Right lobe of liver (tissue), 4 donors: ENCODE results near the gene SRGN.

ENCODE experiments used
- CTCF ChIP-seq, 4 donors: fragments of 200-600 bp in 3 of 4; fragments of 450-650 bp in 1 of 4; IDR thresholded peaks; one replicate each; pipeline versions ENCODE4 v1.5.1 to v1.8.0; 2016 to 2022; ENCODE audit warnings: antibody characterized with exemption in 4 of 4, mild to moderate bottlenecking in 2 of 4
- POLR2A ChIP-seq: fragments of 450-650 bp; IDR thresholded peaks from one replicate; pipeline ENCODE4 v1.6.1; 2017; ENCODE audit warnings: antibody characterized with exemption, mild to moderate bottlenecking
- donor health status: DM: no; HTN: no; CAD: no.
- donor health status: DM: no; HTN: no; CAD: no.
- donor health status: DM: no; HTN: yes; CAD: no.

- no peak for TF ChIP-seq CTCF (IDR thresholded peaks at IDR 0.05)
- no peak for TF ChIP-seq POLR2A
Measured at GRCh38 chr10:69073736-69074364, 14.1 kb upstream of the SRGN start.
